Measurements from ENCODE around the gene ABCA12. TPM values are rescaled to one million over a fixed set of nuclear protein-coding genes. Genes with fewer than 3 reads are reported as not detected.

ABCA12 gene
- total and polyA plus RNA-seq, 9 of the 15 experiments (the other 6 are each of a cell fraction or from before 2014, with no cell fraction given) = 0.02 to 0.03 TPM; not detected in 7

DNA sequence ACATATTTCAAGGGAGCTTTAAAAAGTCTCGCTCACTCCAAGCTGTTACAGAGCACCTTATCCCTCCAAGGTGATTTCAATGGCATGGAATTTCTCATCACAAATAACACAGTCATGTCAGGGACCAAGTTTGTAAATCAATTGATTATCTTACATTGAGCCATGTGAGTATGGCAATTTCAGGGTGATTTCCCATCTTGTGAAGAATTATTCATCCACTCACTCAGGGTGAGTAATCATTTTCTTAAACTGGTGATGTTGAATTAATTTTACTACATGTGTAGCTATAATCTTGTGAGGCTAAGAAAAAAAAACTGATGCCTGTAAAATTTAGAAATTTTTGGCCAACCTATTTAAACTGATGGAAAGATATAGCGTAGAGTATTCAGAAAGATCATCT lies 3.3 kb upstream of the ABCA12 start:
- BruUV-seq (replicated peaks) = no TSS peak
- Histone ChIP-seq H3K4me3 (no peak overlapping the region), H3K9me3 (replicated peaks; ENCODE audit: control insufficient read depth, insufficient read depth, low read depth, low read length) (no peaks in the 10 kb centered on the region), H4K20me1 (replicated peaks; ENCODE audit: control insufficient read depth, insufficient read depth, low read length) (no peaks in the 10 kb centered on the region), H3K9me1 (ENCODE audit: control insufficient read depth, insufficient read depth, low read length) (no peaks in the 10 kb centered on the region), H3K4me1 (replicated peaks in 1 of 2; ENCODE audit: control insufficient read depth in 2 of 2, insufficient read depth in 2 of 2, low read length in 2 of 2) (no peaks in the 10 kb centered on the region; a peak in 1 of 5 replicates), H3K27ac (ENCODE audit: extremely low read depth, low read depth, low read length) (no peak overlapping the region), H2AFZ (ENCODE audit: low read depth, low read length) (no peak overlapping the region), H3K4me2 (ENCODE audit: insufficient read depth, low read length) (no peak overlapping the region), H3K79me2 (ENCODE audit: control insufficient read depth, insufficient read depth, low read length) (no peaks in the 10 kb centered on the region), H3K9ac (ENCODE audit: insufficient read depth in 1 of 2, low read depth in 2 of 2, low read length in 2 of 2) (no peak overlapping the region), H3K27me3 (ENCODE audit: control insufficient read depth in 2 of 2, insufficient read depth in 2 of 2, low read length in 2 of 2) (no peaks in the 10 kb centered on the region), H3K36me3 (ENCODE audit: control insufficient read depth, insufficient read depth, low read length) (no peaks in the 10 kb centered on the region)
- FAIRE-seq = no peak
- no peak for TF ChIP-seq LEF1 (IDR thresholded peaks at IDR 0.05)
- no peak for TF ChIP-seq ZNF274 (IDR thresholded peaks at IDR 0.05; ENCODE audit: borderline replicate concordance, low read depth, low read length)
- TF ChIP-seq ZNF778 (CRISPR knock-in tag; IDR thresholded peaks at IDR 0.05) = no peak
- TF ChIP-seq MCM3 (IDR thresholded peaks at IDR 0.05) = no peak
- TF ChIP-seq ZNF175 (CRISPR knock-in tag; IDR thresholded peaks at IDR 0.05; ENCODE audit: low read depth) = no peak
- DNase-seq (ENCODE audit: extremely low read depth in 1 of 4, low spot score in 3 of 4) = no peak
- intact Hi-C loops (cut with micrococcal nuclease) = no loop called here
- no peak for ATAC-seq
- ChIA-PET POLR2A (no interaction called here), CTCF (ENCODE audit: low intra/inter-chr PET ratio) (no interaction called here)
- WGBS (ENCODE audit: insufficient coverage, low coverage, missing lambda C conversion rate) = 10% methylated on average over 2 of the region's 2 CpGs
- in situ Hi-C loops (cut with MboI) = no loop called here

DNA sequence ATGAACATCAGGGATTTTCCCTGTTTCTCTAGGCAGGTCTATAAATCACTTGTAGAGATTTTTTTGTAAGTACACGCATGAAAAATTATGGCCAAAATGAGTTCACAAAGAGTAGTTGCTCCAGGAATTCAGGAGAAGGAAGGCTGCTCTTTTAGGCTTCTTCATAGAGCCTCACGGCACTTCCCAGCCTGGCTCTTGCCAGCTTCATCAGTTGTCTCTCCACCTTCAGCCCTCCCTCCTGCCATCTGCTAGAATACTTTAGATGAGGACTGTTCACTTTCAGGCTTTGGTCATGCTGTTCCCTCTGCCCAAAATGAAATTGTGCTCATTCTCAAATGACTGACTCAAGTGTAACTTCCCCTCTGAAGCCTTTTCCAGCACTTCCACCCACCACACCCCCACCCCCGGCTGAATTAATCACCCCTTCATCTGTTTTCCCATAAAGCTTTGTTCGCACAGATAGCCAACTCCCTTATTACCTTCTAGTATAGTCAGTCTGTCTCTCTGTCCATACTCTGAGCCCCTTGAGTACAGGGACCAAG lies 1.8 kb upstream of the ABCA12 start:
- Histone ChIP-seq H3K27me3 (ENCODE audit: control insufficient read depth in 2 of 2, insufficient read depth in 2 of 2, low read length in 2 of 2) (no peaks in the 10 kb centered on the region), H2AFZ (ENCODE audit: low read depth, low read length) (no peak overlapping the region)
- TF ChIP-seq TBL1XR1 (IDR thresholded peaks at IDR 0.05; ENCODE audit: low read length in 2 of 2) (no peak), RBM17 (IDR thresholded peaks at IDR 0.05; ENCODE audit: borderline replicate concordance, low read depth, low read length) (no peak), NFE2 (IDR thresholded peaks at IDR 0.05; ENCODE audit: low read depth) (no peak), XRCC4 (IDR thresholded peaks at IDR 0.05; ENCODE audit: extremely low read depth, insufficient read depth, insufficient read length) (no peak), MYNN (IDR thresholded peaks at IDR 0.05) (no peak), MYNN (CRISPR knock-in tag; IDR thresholded peaks at IDR 0.05) (no peak), MCM3 (IDR thresholded peaks at IDR 0.05) (no peak), CBFB (CRISPR knock-in tag; IDR thresholded peaks at IDR 0.05) (no peak), BDP1 (IDR thresholded peaks at IDR 0.05; ENCODE audit: insufficient read depth, insufficient read length) (no peak), SREBF1 (IDR thresholded peaks at IDR 0.05; ENCODE audit: borderline replicate concordance, low read depth, low read length) (no peak), ZNF586 (CRISPR knock-in tag; conservative IDR thresholded peaks at IDR 0.05) (no peak), ZNF445 (CRISPR knock-in tag; IDR thresholded peaks at IDR 0.05; ENCODE audit: low read depth) (no peak), BRD9 (IDR thresholded peaks at IDR 0.05; ENCODE audit: low read depth, partially characterized antibody) (no peak), SREBF2 (CRISPR knock-in tag; IDR thresholded peaks at IDR 0.05) (no peak), ZNF274 (IDR thresholded peaks at IDR 0.05; ENCODE audit: borderline replicate concordance, low read depth, low read length) (no peak)
- TF ChIP-seq, protein P1, sequence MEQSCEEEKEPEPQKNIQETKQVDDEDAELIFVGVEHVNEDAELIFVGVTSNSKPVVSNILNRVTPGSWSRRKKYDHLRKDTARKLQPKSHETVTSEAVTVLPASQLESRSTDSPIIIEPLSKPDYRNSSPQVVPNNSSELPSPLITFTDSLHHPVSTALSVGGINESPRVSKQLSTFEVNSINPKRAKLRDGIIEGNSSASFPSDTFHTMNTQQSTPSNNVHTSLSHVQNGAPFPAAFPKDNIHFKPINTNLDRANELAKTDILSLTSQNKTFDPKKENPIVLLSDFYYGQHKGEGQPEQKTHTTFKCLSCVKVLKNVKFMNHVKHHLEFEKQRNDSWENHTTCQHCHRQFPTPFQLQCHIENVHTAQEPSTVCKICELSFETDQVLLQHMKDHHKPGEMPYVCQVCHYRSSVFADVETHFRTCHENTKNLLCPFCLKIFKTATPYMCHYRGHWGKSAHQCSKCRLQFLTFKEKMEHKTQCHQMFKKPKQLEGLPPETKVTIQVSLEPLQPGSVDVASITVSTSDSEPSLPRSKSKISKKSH (CRISPR knock-in tag; IDR thresholded peaks at IDR 0.05) = no peak

More for the DNA sequence above, 1.8 kb upstream of the ABCA12 start:
- ChIA-PET POLR2A (no interaction called here), CTCF (ENCODE audit: low intra/inter-chr PET ratio) (no interaction called here)
- DNase-seq (ENCODE audit: extremely low read depth in 1 of 4, low spot score in 3 of 4) (no peak), FAIRE-seq (no peak), ATAC-seq (no peak)
- 3% methylated on average over 4 of the region's 4 CpGs for WGBS (ENCODE audit: insufficient coverage, low coverage, missing lambda C conversion rate)
- no peak overlapping the region for H3K4me3 ChIP-seq
- no peaks in the 10 kb centered on the region; a peak in 1 of 5 replicates for H3K4me1 ChIP-seq (replicated peaks in 1 of 2; ENCODE audit: control insufficient read depth in 2 of 2, insufficient read depth in 2 of 2, low read length in 2 of 2)
- no peak overlapping the region for H3K4me2 ChIP-seq (ENCODE audit: insufficient read depth, low read length)
- H3K79me2 ChIP-seq (ENCODE audit: control insufficient read depth, insufficient read depth, low read length) = no peaks in the 10 kb centered on the region
- intact Hi-C loops (cut with micrococcal nuclease) (no loop called here), in situ Hi-C loops (cut with MboI) (no loop called here)
- no peak overlapping the region for H3K9ac ChIP-seq (ENCODE audit: insufficient read depth in 1 of 2, low read depth in 2 of 2, low read length in 2 of 2)
- no peaks in the 10 kb centered on the region for H3K36me3 ChIP-seq (ENCODE audit: control insufficient read depth, insufficient read depth, low read length)
- no peaks in the 10 kb centered on the region for H4K20me1 ChIP-seq (replicated peaks; ENCODE audit: control insufficient read depth, insufficient read depth, low read length)
- H3K9me1 ChIP-seq (ENCODE audit: control insufficient read depth, insufficient read depth, low read length) = no peaks in the 10 kb centered on the region
- BruUV-seq (replicated peaks) = no TSS peak
- H3K27ac ChIP-seq (ENCODE audit: extremely low read depth, low read depth, low read length) = no peak overlapping the region
- no peaks in the 10 kb centered on the region for H3K9me3 ChIP-seq (replicated peaks; ENCODE audit: control insufficient read depth, insufficient read depth, low read depth, low read length)
